Naive thymus-derived CD4-positive, alpha-beta T cell (primary cell): Measurements from ENCODE around the gene DPY19L3. TPM values are rescaled to one million over a fixed set of nuclear protein-coding genes. Genes with fewer than 3 reads are reported as not detected.
A peak's percentile ranks its signal among the peaks of the same experiment; 100 is the strongest.

ENCODE experiments used
- ATAC-seq: fragments of 150-1000 bp; cut with Tn5 transposase; 2 replicates; pipeline ENCODE4 v1.10.0; 2021; ENCODE audit warnings: mild to moderate bottlenecking, moderate library complexity
- CTCF ChIA-PET: fragments of 350-600 bp; sonication (Branson Sonifier 250); formaldehyde crosslinking; loops from one replicate; lab custom pipeline; 2021; ENCODE audit warnings: antibody characterized with exemption; lab: Charles Lee
- POLR2A ChIA-PET: fragments of 350-600 bp; sonication (Branson Sonifier 250); formaldehyde crosslinking; loops from one replicate; lab custom pipeline; 2021; ENCODE audit warnings: antibody characterized with exemption, inconsistent platforms; lab: Charles Lee
- DNase-seq, 9 donors: peaks; one replicate each; pipeline versions ENCODE4 v3.0.0 to v3.0.0-alpha.2; 2020 to 2022; ENCODE audit warnings: mixed read lengths in 1 of 9
- H3K27ac ChIP-seq: one replicate; pipeline ENCODE4 v1.7.0; 2013; ENCODE audit warnings: mild to moderate bottlenecking, low read depth, low read length, moderate library complexity
- H3K27me3 ChIP-seq, 2 donors: one replicate each; pipeline ENCODE4 v1.7.0; 2013; ENCODE audit warnings: low read length in 2 of 2, mild to moderate bottlenecking in 2 of 2, moderate library complexity in 2 of 2; ENCODE audit not compliant: control insufficient read depth in 2 of 2, insufficient read depth in 2 of 2
- H3K36me3 ChIP-seq, 3 experiments: 1 replicate in 2 of 3; 2 replicates in 1 of 3; pipeline ENCODE4 v1.7.0; 2013; ENCODE audit warnings: low read length in 3 of 3, mild to moderate bottlenecking in 3 of 3, moderate library complexity in 1 of 3; ENCODE audit not compliant: insufficient read depth in 3 of 3, control insufficient read depth in 2 of 3
- H3K4me1 ChIP-seq, 2 donors: one replicate each; pipeline ENCODE4 v1.7.0; 2013; ENCODE audit warnings: low read length in 2 of 2, mild to moderate bottlenecking in 2 of 2, moderate library complexity in 1 of 2; ENCODE audit not compliant: control insufficient read depth in 2 of 2, insufficient read depth in 2 of 2
- H3K4me3 ChIP-seq: 2 replicates; pipeline ENCODE4 v1.7.0; 2013; ENCODE audit warnings: mild to moderate bottlenecking, low read length
- H3K9me3 ChIP-seq, 3 experiments: 1 replicate in 2 of 3; 2 replicates in 1 of 3; pipeline ENCODE4 v1.7.0; 2013; ENCODE audit warnings: low read length in 3 of 3; ENCODE audit not compliant: control insufficient read depth in 2 of 3
- H3K27ac Mint-ChIP-seq, 9 donors: one replicate each; pipeline ENCODE4 v1.8.0; 2020 to 2022; ENCODE audit warnings: mixed read lengths in 9 of 9, mild to moderate bottlenecking in 8 of 9, moderate library complexity in 5 of 9, inconsistent platforms in 2 of 9
- H3K27me3 Mint-ChIP-seq, 5 donors: one replicate each; pipeline ENCODE4 v1.8.0; 2021 to 2022; ENCODE audit warnings: mixed read lengths in 5 of 5, mild to moderate bottlenecking in 1 of 5
- H3K36me3 Mint-ChIP-seq, 5 donors: one replicate each; pipeline ENCODE4 v1.8.0; 2020 to 2022; ENCODE audit warnings: mixed read lengths in 5 of 5, mild to moderate bottlenecking in 3 of 5, inconsistent platforms in 1 of 5
- H3K4me1 Mint-ChIP-seq, 7 donors: one replicate each; pipeline ENCODE4 v1.8.0; 2020 to 2022; ENCODE audit warnings: mixed read lengths in 7 of 7, mild to moderate bottlenecking in 3 of 7, inconsistent platforms in 1 of 7
- H3K4me3 Mint-ChIP-seq, 10 donors: one replicate each; pipeline ENCODE4 v1.8.0; 2020 to 2022; ENCODE audit warnings: mild to moderate bottlenecking in 10 of 10, mixed read lengths in 10 of 10, moderate library complexity in 6 of 10, inconsistent platforms in 2 of 10
- H3K9me3 Mint-ChIP-seq, 11 donors: one replicate each; pipeline ENCODE4 v1.8.0; 2020 to 2022; ENCODE audit warnings: mixed read lengths in 11 of 11, mild to moderate bottlenecking in 4 of 11, inconsistent platforms in 1 of 11, moderate library complexity in 1 of 11
- intact Hi-C, 2 donors: fragments of 100-400 bp; cut with micrococcal nuclease; formaldehyde crosslinking; loops; one replicate each; pipeline ENCODE4 v1.15.1; 2023
- polyA plus RNA-seq, 2 donors: library from polyadenylated mRNA; unstranded; fragments of 300-500 nt; fragmentation: Illumina TruSeq; gene quantifications; one replicate each; pipeline ENCODE4 v1.2.3, GENCODE V29; 2021
- total RNA-seq, 6 experiments: library from RNA in 5 of 6; stranded (reverse) in 5 of 6; gene quantifications; 1 replicate in 5 of 6; 2 replicates in 1 of 6; pipeline ENCODE4 v1.2.3 and lab custom pipeline; 2021 to 2026

The DPY19L3 gene
- total and polyA plus RNA-seq, 7 experiments from 2014 or later: 3.2 to 19.3 (median 11.9) TPM

GRCh38 chr19:32403291-32403995 lies 2.1 kb upstream of the DPY19L3 start:
- H3K9me3 Mint-ChIP-seq: no peaks in the 10 kb centered on the region
- ATAC-seq: no peak

GRCh38 chr19:32404213-32404932 lies 1.2 kb upstream of the DPY19L3 start:
- Histone ChIP-seq H3K27me3 (no peaks in the 10 kb centered on the region), H3K9me3 (no peaks in the 10 kb centered on the region), H3K36me3 (peaks cover 0 to 5% (median 3%) of the 10 kb centered on the region in 3 experiments), H3K4me3 (peak overlapping the region; percentile 85), H3K27ac (peak overlapping the region; percentile 90), H3K4me1 (peaks cover 4 to 12% of the 10 kb centered on the region in 2 donors)
- Mint-ChIP-seq H3K4me3 (peak overlapping the region; percentile 78 to 91 (median 88)), H3K36me3 (peaks cover 0 to 5% (median 2%) of the 10 kb centered on the region in 5 donors), H3K4me1 (peaks cover 8 to 34% (median 17%) of the 10 kb centered on the region in 7 donors), H3K9me3 (no peaks in the 10 kb centered on the region), H3K27ac (peak overlapping the region; percentile 80 to 91 (median 87)), H3K27me3 (no peaks in the 10 kb centered on the region)
- CTCF ChIA-PET: no interaction called here
- POLR2A ChIA-PET: interaction anchor here (2.1 to 2.6 kb wide), 2 partner anchors 176 to 772 kb away, joined by 9 to 12 read pairs; partner anchors contain the start of gene PDCD5
- ATAC-seq (no peak), DNase-seq (no peak)
- intact Hi-C loops: loop anchor here (2.0 to 10.0 kb wide), 4 partner anchors 42 to 1116 kb away; partner anchors contain the start of genes GPATCH1 (in 1 of the 2) and PEPD (in 1 of the 2)

More at GRCh38 chr19:32403291-32403995, 2.1 kb upstream of the DPY19L3 start:
- peaks cover 4 to 12% of the 10 kb centered on the region in 2 donors for H3K4me1 ChIP-seq
- no peaks in the 10 kb centered on the region for H3K27me3 Mint-ChIP-seq
- peaks cover 0 to 1% (median 0%) of the 10 kb centered on the region in 5 donors for H3K36me3 Mint-ChIP-seq
- no peak overlapping the region for H3K27ac ChIP-seq
- H3K4me3 Mint-ChIP-seq: peak overlapping the region; percentile 9 to 91 (median 87)
- ChIA-PET POLR2A (no interaction called here), CTCF (no interaction called here)
- H3K4me1 Mint-ChIP-seq: peaks cover 8 to 34% (median 17%) of the 10 kb centered on the region in 7 donors
- no peaks in the 10 kb centered on the region for H3K9me3 ChIP-seq
- no peak for DNase-seq
- H3K36me3 ChIP-seq: peaks cover 0 to 3% (median 0%) of the 10 kb centered on the region in 3 experiments
- intact Hi-C loops: loop anchor here (5.0 to 10.0 kb wide), 2 partner anchors 41 to 681 kb away; partner anchors contain the start of gene GPATCH1 (in 1 of the 2)
- no peak overlapping the region for H3K4me3 ChIP-seq
- no peaks in the 10 kb centered on the region for H3K27me3 ChIP-seq
- H3K27ac Mint-ChIP-seq: peak overlapping the region in 4 of 9 donors; percentile 80 to 91 (median 84)

GRCh38 chr19:32404933-32405430 lies 588 bp upstream of the DPY19L3 start:
- POLR2A ChIA-PET: interaction anchor here (0.7 to 2.6 kb wide), 7 partner anchors 14 to 772 kb away, joined by 3 to 13 read pairs (median 8); partner anchors contain the start of genes ANKRD27, PDCD5 and ZNF507
- peak overlapping the region; percentile 80 to 91 (median 88) for H3K27ac Mint-ChIP-seq
- CTCF ChIA-PET: interaction anchor here (0.6 kb wide), 1 partner anchor 235 kb away, joined by 6 read pairs; no protein-coding TSS in a partner anchor

GRCh38 chr19:32406161-32407003 lies 812 bp downstream of the DPY19L3 start:
- peak overlapping the region; percentile 80 to 93 (median 88) for H3K4me3 Mint-ChIP-seq
- peak overlapping the region; percentile 54 for H3K4me3 ChIP-seq
- H3K27me3 ChIP-seq: no peaks in the 10 kb centered on the region
- ATAC-seq (no peak), DNase-seq (no peak)
- ChIA-PET CTCF (no interaction called here), POLR2A (interaction anchor here (0.6 to 2.6 kb wide), 6 partner anchors 10 to 770 kb away, joined by 3 to 13 read pairs (median 8); partner anchors contain the start of genes ANKRD27 and PDCD5)
- intact Hi-C loops: loop anchor here (2.0 to 10.0 kb wide), 3 partner anchors 566 to 966 kb away; partner anchors contain the start of genes CEBPG (in 1 of the 2), CEP89 (in 1 of the 2), FAAP24 (in 1 of the 2) and GPATCH1 (in 1 of the 2)
- peaks cover 4 to 12% of the 10 kb centered on the region in 2 donors for H3K4me1 ChIP-seq
- H3K4me1 Mint-ChIP-seq: peaks cover 8 to 34% (median 17%) of the 10 kb centered on the region in 7 donors
- H3K36me3 ChIP-seq: peaks cover 0 to 5% (median 3%) of the 10 kb centered on the region in 3 experiments
- H3K27me3 Mint-ChIP-seq: no peaks in the 10 kb centered on the region
- H3K9me3 Mint-ChIP-seq: no peaks in the 10 kb centered on the region
- H3K36me3 Mint-ChIP-seq: peaks cover 4 to 21% (median 14%) of the 10 kb centered on the region in 5 donors
- no peaks in the 10 kb centered on the region for H3K9me3 ChIP-seq
- peak overlapping the region; percentile 90 for H3K27ac ChIP-seq
- H3K27ac Mint-ChIP-seq: peak overlapping the region; percentile 52 to 91 (median 88)

More at GRCh38 chr19:32404933-32405430, 588 bp upstream of the DPY19L3 start:
- no peaks in the 10 kb centered on the region for H3K9me3 ChIP-seq
- peaks cover 0 to 5% (median 3%) of the 10 kb centered on the region in 3 experiments for H3K36me3 ChIP-seq
- peak overlapping the region; percentile 90 for H3K27ac ChIP-seq
- Mint-ChIP-seq H3K4me1 (peaks cover 8 to 34% (median 17%) of the 10 kb centered on the region in 7 donors), H3K4me3 (peak overlapping the region; percentile 78 to 91 (median 88)), H3K36me3 (peaks cover 0 to 11% (median 6%) of the 10 kb centered on the region in 5 donors), H3K9me3 (no peaks in the 10 kb centered on the region), H3K27me3 (no peaks in the 10 kb centered on the region)
- intact Hi-C loops: loop anchor here (1.0 to 10.0 kb wide), 9 partner anchors 43 to 1116 kb away; partner anchors contain the start of genes ANKRD27 (in 2 of the 2), PDCD5 (in 2 of the 2), RGS9BP (in 2 of the 2) and ZNF507 (in 2 of the 2)
- peak overlapping the region; percentile 85 for H3K4me3 ChIP-seq
- peak in 2 of 9 donors; percentile 14 to 20 for DNase-seq
- peak; percentile 16 for ATAC-seq
- no peaks in the 10 kb centered on the region for H3K27me3 ChIP-seq
- peaks cover 4 to 12% of the 10 kb centered on the region in 2 donors for H3K4me1 ChIP-seq

GRCh38 chr19:32407004-32407992 lies 1.7 kb downstream of the DPY19L3 start:
- H3K9me3 Mint-ChIP-seq: no peaks in the 10 kb centered on the region
- H3K27me3 ChIP-seq: no peaks in the 10 kb centered on the region
- H3K4me1 Mint-ChIP-seq: peaks cover under 1 to 30% (median 17%) of the 10 kb centered on the region in 7 donors
- ChIA-PET POLR2A (no interaction called here), CTCF (no interaction called here)
- intact Hi-C loops: loop anchor here (2.0 to 10.0 kb wide), 3 partner anchors 565 to 966 kb away; partner anchors contain the start of genes CEBPG (in 1 of the 2), CEP89 (in 1 of the 2), FAAP24 (in 1 of the 2) and GPATCH1 (in 1 of the 2)
- peaks cover 4 to 12% of the 10 kb centered on the region in 2 donors for H3K4me1 ChIP-seq
- H3K4me3 ChIP-seq: no peak overlapping the region
- peak overlapping the region; percentile 52 to 91 (median 88) for H3K27ac Mint-ChIP-seq
- peak overlapping the region; percentile 80 to 93 (median 88) for H3K4me3 Mint-ChIP-seq
- H3K36me3 Mint-ChIP-seq: peaks cover 4 to 25% (median 16%) of the 10 kb centered on the region in 5 donors
- H3K36me3 ChIP-seq: peaks cover 3 to 9% (median 5%) of the 10 kb centered on the region in 3 experiments
- no peaks in the 10 kb centered on the region for H3K27me3 Mint-ChIP-seq
- ATAC-seq: no peak
- no peaks in the 10 kb centered on the region for H3K9me3 ChIP-seq
- no peak overlapping the region for H3K27ac ChIP-seq
- no peak for DNase-seq
